ENCODE data around the gene ITSN1.

ITSN1 gene

DNA sequence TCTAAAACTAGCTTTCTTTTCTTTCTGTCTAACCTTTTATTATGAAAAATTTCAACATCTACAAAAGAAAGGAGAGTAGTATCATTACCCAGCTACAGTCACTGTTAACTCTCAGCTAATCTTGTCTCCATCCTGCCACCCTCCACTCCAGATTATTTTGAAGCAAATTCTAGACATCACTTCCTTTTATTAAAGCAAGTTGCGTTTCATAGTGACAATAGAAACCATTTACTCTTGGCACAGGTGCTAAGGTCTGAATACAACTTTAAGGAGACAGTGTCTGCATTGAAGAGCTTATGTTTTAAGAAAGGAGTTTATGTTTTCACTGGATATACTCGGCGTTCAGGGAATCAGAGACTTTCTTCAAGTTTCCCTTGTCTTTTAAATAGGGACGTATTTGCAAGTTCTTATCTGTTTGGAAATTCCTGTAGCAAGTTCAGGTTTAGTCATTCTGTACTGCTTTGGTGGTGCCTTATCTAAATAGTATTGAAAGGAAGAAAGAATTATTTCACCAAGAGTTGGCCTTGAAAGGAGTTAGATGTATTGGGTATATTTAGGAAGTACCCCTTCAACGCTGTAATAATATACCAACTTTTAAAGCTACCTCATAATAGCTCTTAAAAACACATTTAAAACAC is 42.7 kb downstream of the ITSN1 start:
- TF ChIP-seq, protein P1, sequence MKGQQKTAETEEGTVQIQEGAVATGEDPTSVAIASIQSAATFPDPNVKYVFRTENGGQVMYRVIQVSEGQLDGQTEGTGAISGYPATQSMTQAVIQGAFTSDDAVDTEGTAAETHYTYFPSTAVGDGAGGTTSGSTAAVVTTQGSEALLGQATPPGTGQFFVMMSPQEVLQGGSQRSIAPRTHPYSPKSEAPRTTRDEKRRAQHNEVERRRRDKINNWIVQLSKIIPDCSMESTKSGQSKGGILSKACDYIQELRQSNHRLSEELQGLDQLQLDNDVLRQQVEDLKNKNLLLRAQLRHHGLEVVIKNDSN (IDR thresholded peaks at IDR 0.05) = no peak
- TF ChIP-seq NFIC (IDR thresholded peaks at IDR 0.05) = no peak
- TF ChIP-seq TAF1 (IDR thresholded peaks at IDR 0.05; ENCODE audit: low read depth) = no peak
- no peak for TF ChIP-seq EGR1 (IDR thresholded peaks at IDR 0.05)
- no peak for TF ChIP-seq TCF12 (IDR thresholded peaks at IDR 0.05; ENCODE audit: low read depth)

DNA sequence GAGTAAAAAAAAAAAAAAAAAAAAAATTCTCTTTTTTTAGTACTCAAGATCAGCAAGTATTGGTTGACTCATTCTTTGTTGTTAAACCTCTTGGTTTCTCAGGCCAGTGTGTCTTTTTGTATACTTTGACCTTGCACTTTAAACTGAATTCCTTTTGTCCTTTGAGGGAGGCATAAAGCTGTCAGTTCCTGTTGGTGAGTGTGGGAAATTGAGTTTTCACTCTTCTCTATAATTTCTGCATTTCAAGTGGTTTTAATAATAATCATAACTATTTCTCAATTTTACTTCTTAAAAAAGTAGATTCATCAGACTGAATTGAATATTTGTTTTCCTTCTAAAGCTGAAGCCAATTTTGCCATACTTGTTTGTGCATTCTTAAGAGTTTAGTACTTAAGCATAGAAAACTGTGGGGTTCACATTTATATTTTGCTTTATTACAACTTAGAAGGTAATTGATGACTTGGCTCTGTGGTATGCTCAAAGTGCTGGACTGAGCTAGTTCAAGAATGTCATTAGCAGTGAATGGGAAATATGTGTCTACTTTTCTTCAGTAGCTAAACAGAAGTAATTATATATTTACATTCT is 43.4 kb downstream of the ITSN1 start:
- TF ChIP-seq TEAD4 (IDR thresholded peaks at IDR 0.05) = peak; percentile 66
- no peak for TF ChIP-seq CEBPB (IDR thresholded peaks at IDR 0.05)

DNA sequence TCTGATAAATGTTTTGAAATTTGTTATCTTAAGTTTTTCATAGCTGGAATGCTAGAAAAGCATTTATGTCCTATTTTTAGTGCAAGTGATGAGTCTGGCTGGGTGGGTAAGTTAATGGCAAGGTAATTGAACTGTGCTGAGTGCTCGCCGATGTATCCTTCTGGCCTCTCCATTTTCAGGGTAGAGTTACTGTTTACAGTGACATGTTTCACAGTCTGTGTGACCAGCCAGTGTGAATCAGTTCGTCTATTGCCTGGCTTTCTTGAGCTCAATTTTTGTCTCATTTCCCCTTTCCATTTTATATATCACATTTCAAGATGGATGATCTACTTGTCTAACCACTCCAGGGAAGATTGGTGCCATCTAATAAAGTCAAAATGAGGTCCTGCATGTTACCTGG is 44.1 kb downstream of the ITSN1 start:
- no peak for TF ChIP-seq RAD21 (IDR thresholded peaks at IDR 0.05; ENCODE audit: low read depth)
- no peak for TF ChIP-seq EGR1 (IDR thresholded peaks at IDR 0.05)
- TF ChIP-seq CREB1 (IDR thresholded peaks at IDR 0.05; ENCODE audit: low read depth) = no peak
- no peak for TF ChIP-seq YY1 (IDR thresholded peaks at IDR 0.05; ENCODE audit: low read depth)
- TF ChIP-seq, protein P1 (IDR thresholded peaks at IDR 0.05) = no peak
- no peak for TF ChIP-seq EP300 (IDR thresholded peaks at IDR 0.05; ENCODE audit: borderline replicate concordance)
- TF ChIP-seq ZBTB7A (IDR thresholded peaks at IDR 0.05; ENCODE audit: low read depth) = no peak
- TF ChIP-seq, protein P2, sequence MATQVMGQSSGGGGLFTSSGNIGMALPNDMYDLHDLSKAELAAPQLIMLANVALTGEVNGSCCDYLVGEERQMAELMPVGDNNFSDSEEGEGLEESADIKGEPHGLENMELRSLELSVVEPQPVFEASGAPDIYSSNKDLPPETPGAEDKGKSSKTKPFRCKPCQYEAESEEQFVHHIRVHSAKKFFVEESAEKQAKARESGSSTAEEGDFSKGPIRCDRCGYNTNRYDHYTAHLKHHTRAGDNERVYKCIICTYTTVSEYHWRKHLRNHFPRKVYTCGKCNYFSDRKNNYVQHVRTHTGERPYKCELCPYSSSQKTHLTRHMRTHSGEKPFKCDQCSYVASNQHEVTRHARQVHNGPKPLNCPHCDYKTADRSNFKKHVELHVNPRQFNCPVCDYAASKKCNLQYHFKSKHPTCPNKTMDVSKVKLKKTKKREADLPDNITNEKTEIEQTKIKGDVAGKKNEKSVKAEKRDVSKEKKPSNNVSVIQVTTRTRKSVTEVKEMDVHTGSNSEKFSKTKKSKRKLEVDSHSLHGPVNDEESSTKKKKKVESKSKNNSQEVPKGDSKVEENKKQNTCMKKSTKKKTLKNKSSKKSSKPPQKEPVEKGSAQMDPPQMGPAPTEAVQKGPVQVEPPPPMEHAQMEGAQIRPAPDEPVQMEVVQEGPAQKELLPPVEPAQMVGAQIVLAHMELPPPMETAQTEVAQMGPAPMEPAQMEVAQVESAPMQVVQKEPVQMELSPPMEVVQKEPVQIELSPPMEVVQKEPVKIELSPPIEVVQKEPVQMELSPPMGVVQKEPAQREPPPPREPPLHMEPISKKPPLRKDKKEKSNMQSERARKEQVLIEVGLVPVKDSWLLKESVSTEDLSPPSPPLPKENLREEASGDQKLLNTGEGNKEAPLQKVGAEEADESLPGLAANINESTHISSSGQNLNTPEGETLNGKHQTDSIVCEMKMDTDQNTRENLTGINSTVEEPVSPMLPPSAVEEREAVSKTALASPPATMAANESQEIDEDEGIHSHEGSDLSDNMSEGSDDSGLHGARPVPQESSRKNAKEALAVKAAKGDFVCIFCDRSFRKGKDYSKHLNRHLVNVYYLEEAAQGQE (IDR thresholded peaks at IDR 0.05; ENCODE audit: low read depth) = no peak
- no peak for TF ChIP-seq TAF1 (IDR thresholded peaks at IDR 0.05; ENCODE audit: low read depth)
- TF ChIP-seq CEBPB (IDR thresholded peaks at IDR 0.05) = no peak

DNA sequence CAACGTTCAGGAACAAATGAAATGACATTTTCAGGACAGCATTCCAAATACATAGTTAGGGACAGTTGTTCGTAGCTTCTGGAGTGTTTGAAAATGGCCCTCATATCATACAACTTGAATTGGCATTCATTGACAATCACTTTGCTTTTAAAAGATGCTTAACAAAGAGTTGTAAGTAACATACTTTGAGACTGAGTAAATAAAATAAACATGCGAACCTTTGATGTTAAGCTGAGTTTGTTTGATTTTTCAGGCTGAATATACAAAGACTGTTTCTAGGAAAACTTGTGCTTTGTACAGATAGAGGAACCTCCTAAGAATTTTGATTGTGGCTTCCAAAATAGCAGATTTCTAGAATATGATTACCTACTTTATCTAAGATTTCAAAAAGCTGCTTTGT is 45.3 kb downstream of the ITSN1 start:
- TF ChIP-seq RAD21 (IDR thresholded peaks at IDR 0.05; ENCODE audit: low read depth) (no peak), EP300 (IDR thresholded peaks at IDR 0.05; ENCODE audit: borderline replicate concordance) (no peak), TCF12 (IDR thresholded peaks at IDR 0.05; ENCODE audit: low read depth) (no peak), YY1 (IDR thresholded peaks at IDR 0.05; ENCODE audit: low read depth) (no peak)
- TF ChIP-seq, protein P3, sequence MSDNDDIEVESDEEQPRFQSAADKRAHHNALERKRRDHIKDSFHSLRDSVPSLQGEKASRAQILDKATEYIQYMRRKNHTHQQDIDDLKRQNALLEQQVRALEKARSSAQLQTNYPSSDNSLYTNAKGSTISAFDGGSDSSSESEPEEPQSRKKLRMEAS (IDR thresholded peaks at IDR 0.05) = no peak
- TF ChIP-seq, protein P1 (IDR thresholded peaks at IDR 0.05) = no peak
- TF ChIP-seq, protein P2 (IDR thresholded peaks at IDR 0.05; ENCODE audit: low read depth) = no peak

DNA sequence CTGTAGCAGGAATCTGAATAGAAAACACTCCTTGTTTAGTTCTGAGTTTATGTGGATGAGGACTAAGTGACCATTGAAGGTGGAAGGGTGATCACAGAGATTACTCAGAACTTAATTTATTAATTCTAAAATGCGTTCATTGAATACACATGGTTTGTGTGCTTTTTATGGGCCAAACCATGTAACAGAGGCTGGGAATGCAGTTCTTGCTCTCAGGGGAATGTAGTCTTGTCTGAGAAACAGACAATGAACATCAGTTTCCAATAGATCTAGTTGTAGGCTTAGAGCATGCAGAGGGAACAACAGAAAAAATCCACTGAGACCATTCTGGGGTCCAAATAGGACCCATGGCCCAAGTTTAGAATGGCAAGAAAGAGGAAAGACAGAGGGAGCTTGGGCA is 46.1 kb downstream of the ITSN1 start:
- TF ChIP-seq ZBTB7A (IDR thresholded peaks at IDR 0.05; ENCODE audit: low read depth) = no peak
- no peak for TF ChIP-seq CEBPB (IDR thresholded peaks at IDR 0.05)
- TF ChIP-seq, protein P2 (IDR thresholded peaks at IDR 0.05; ENCODE audit: low read depth) = no peak
- no peak for TF ChIP-seq YY1 (IDR thresholded peaks at IDR 0.05; ENCODE audit: low read depth)
- TF ChIP-seq, protein P3 (IDR thresholded peaks at IDR 0.05) = no peak
- TF ChIP-seq TEAD4 (IDR thresholded peaks at IDR 0.05) = no peak
- no peak for TF ChIP-seq EP300 (IDR thresholded peaks at IDR 0.05; ENCODE audit: borderline replicate concordance)

Measured in Ishikawa (cell line).